Measurements from ENCODE around the gene ABCC10.

Gene ABCC10

DNA sequence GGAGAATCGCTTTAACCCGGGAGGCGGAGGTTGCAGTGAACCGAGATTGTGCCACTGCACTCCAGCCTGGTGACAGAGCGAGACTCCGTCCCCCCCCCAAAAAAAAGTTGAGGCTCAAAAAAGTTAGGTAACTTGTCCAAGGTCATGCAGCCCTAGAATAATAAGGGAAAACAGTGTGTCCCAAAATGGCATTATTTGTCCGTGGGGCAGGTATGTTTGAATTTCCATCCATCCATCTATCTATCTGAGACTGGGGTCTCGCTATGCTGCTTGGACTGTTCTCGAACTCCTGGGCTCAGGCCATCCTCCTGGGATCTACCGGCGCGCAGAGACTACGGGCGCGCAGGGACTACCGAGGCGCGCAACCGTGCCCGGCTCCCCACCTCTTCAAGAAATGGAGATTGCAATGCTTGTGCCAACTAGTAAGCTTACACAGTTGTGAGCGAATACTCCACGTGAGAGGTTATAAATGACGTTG, 374 bp upstream of the ABCC10 start:
- Histone ChIP-seq H3K9me3 (ENCODE audit: control insufficient read depth, low read length) (no peaks in the 10 kb centered on the region), H3K36me3 (ENCODE audit: control insufficient read depth, insufficient read depth, low read length) (peaks cover 8% of the 10 kb centered on the region), H3K27me3 (replicated peaks; ENCODE audit: control insufficient read depth, insufficient read depth, low read length, poor library complexity, severe bottlenecking) (no peaks in the 10 kb centered on the region), H3K4me1 (ENCODE audit: control insufficient read depth, insufficient read depth, low read length, poor library complexity, severe bottlenecking) (peaks cover 11% of the 10 kb centered on the region), H3K27ac (ENCODE audit: insufficient read depth, low read length, poor library complexity, severe bottlenecking) (peak overlapping the region; percentile 83), H3K4me3 (ENCODE audit: insufficient read depth, low read depth, low read length, poor library complexity, severe bottlenecking) (peak overlapping the region; percentile 78)
- DNase-seq, result no peak

- Histone ChIP-seq H3K36me3 (ENCODE audit: control insufficient read depth, insufficient read depth, low read length) (peaks cover 20% of the 10 kb centered on the region), H3K27me3 (replicated peaks; ENCODE audit: control insufficient read depth, insufficient read depth, low read length, poor library complexity, severe bottlenecking) (no peaks in the 10 kb centered on the region), H3K4me3 (ENCODE audit: insufficient read depth, low read depth, low read length, poor library complexity, severe bottlenecking) (peak overlapping the region; percentile 78), H3K27ac (ENCODE audit: insufficient read depth, low read length, poor library complexity, severe bottlenecking) (peak overlapping the region; percentile 83), H3K9me3 (ENCODE audit: control insufficient read depth, low read length) (no peaks in the 10 kb centered on the region), H3K4me1 (ENCODE audit: control insufficient read depth, insufficient read depth, low read length, poor library complexity, severe bottlenecking) (peaks cover 11% of the 10 kb centered on the region)
- no peak for DNase-seq
These were observed 800 bp downstream of the ABCC10 start for GRCh38 chr6:43428112-43428570.

DNA sequence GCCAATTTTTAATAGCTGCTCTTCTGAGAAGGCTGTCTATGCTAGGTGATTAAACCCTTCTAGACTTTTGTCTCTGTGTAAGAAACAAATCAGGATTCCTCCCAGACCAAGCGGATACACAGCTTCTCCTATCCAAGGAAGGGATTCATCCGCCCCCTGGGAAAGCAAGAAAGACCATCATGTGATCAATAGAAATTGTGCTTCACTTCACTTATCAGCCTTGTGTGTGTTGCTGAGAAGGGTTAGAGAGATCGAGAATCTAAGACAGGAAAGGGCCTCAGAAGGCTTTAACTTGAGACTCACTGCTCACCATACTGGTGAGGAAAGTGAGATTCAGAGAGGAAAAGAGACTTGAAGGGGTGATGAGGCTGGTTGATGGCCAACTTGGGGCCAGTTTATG, 1.5 kb downstream of the ABCC10 start:
- DNase-seq, result no peak
- Histone ChIP-seq H3K27ac (ENCODE audit: insufficient read depth, low read length, poor library complexity, severe bottlenecking) (peak overlapping the region; percentile 83), H3K9me3 (ENCODE audit: control insufficient read depth, low read length) (no peaks in the 10 kb centered on the region), H3K4me3 (ENCODE audit: insufficient read depth, low read depth, low read length, poor library complexity, severe bottlenecking) (peak overlapping the region; percentile 78), H3K27me3 (replicated peaks; ENCODE audit: control insufficient read depth, insufficient read depth, low read length, poor library complexity, severe bottlenecking) (no peaks in the 10 kb centered on the region), H3K36me3 (ENCODE audit: control insufficient read depth, insufficient read depth, low read length) (peaks cover 26% of the 10 kb centered on the region), H3K4me1 (ENCODE audit: control insufficient read depth, insufficient read depth, low read length, poor library complexity, severe bottlenecking) (peaks cover 11% of the 10 kb centered on the region)

DNA sequence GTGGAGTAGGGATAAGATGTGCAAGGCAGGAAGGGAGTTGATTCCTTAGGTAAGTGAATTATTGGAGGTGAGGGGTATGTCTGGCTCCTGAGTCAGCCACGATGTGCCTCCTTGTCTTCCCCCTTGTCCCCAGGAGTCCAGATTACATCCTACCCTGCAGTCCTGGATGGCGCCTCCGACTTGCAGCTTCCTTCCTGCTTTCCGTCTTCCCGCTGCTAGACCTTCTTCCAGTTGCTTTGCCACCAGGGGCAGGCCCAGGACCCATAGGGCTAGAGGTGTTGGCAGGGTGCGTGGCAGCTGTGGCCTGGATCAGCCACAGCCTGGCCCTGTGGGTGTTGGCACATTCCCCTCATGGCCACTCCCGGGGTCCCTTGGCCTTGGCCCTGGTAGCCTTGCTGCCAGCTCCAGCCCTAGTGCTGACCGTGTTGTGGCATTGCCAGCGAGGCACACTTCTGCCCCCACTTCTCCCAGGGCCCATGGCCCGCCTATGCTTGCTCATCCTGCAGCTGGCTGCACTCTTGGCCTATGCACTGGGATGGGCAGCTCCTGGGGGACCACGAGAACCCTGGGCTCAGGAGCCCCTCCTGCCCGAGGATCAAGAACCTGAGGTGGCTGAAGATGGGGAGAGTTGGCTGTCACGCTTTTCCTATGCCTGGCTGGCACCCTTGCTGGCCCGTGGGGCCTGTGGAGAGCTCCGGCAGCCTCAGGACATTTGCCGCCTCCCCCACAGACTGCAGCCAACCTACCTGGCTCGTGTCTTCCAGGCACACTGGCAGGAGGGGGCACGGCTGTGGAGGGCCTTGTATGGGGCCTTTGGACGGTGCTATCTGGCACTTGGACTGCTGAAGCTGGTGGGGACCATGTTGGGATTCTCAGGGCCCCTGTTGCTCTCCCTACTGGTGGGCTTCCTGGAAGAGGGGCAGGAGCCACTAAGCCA, 4.9 kb downstream of the ABCC10 start:
- no peaks in the 10 kb centered on the region for H3K27me3 ChIP-seq (replicated peaks; ENCODE audit: control insufficient read depth, insufficient read depth, low read length, poor library complexity, severe bottlenecking)
- no peak overlapping the region for H3K4me3 ChIP-seq (ENCODE audit: insufficient read depth, low read depth, low read length, poor library complexity, severe bottlenecking)
- DNase-seq, result no peak
- H3K27ac ChIP-seq (ENCODE audit: insufficient read depth, low read length, poor library complexity, severe bottlenecking), result no peak overlapping the region
- peaks cover 11% of the 10 kb centered on the region for H3K4me1 ChIP-seq (ENCODE audit: control insufficient read depth, insufficient read depth, low read length, poor library complexity, severe bottlenecking)
- no peaks in the 10 kb centered on the region for H3K9me3 ChIP-seq (ENCODE audit: control insufficient read depth, low read length)
- H3K36me3 ChIP-seq (ENCODE audit: control insufficient read depth, insufficient read depth, low read length), result peaks cover 44% of the 10 kb centered on the region

DNA sequence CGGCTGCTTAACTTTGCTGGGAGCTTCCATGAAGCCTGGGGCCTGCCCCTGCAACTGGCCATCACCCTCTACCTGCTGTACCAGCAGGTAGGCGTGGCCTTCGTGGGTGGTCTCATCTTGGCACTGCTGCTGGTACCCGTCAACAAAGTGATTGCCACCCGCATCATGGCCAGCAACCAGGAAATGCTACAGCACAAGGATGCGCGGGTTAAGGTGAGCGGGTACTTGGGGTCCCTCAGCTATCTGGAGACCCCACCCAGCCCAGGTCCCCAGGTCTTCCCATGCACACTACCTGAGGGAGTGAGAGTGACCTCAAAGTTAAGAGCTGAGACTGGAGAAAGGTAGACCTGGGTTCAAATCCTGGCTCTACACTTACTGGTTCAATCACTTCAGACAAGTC, 5.8 kb downstream of the ABCC10 start:
- Histone ChIP-seq H3K27ac (ENCODE audit: insufficient read depth, low read length, poor library complexity, severe bottlenecking) (no peak overlapping the region), H3K4me3 (ENCODE audit: insufficient read depth, low read depth, low read length, poor library complexity, severe bottlenecking) (no peak overlapping the region), H3K36me3 (ENCODE audit: control insufficient read depth, insufficient read depth, low read length) (peaks cover 46% of the 10 kb centered on the region), H3K9me3 (ENCODE audit: control insufficient read depth, low read length) (no peaks in the 10 kb centered on the region), H3K27me3 (replicated peaks; ENCODE audit: control insufficient read depth, insufficient read depth, low read length, poor library complexity, severe bottlenecking) (no peaks in the 10 kb centered on the region), H3K4me1 (ENCODE audit: control insufficient read depth, insufficient read depth, low read length, poor library complexity, severe bottlenecking) (peaks cover 11% of the 10 kb centered on the region)
- no peak for DNase-seq

- Histone ChIP-seq H3K27ac (ENCODE audit: insufficient read depth, low read length, poor library complexity, severe bottlenecking) (no peak overlapping the region), H3K27me3 (replicated peaks; ENCODE audit: control insufficient read depth, insufficient read depth, low read length, poor library complexity, severe bottlenecking) (no peaks in the 10 kb centered on the region), H3K36me3 (ENCODE audit: control insufficient read depth, insufficient read depth, low read length) (peaks cover 49% of the 10 kb centered on the region), H3K4me3 (ENCODE audit: insufficient read depth, low read depth, low read length, poor library complexity, severe bottlenecking) (no peak overlapping the region), H3K9me3 (ENCODE audit: control insufficient read depth, low read length) (no peaks in the 10 kb centered on the region), H3K4me1 (ENCODE audit: control insufficient read depth, insufficient read depth, low read length, poor library complexity, severe bottlenecking) (peaks cover 1% of the 10 kb centered on the region)
- no peak for DNase-seq
These were observed 6.9 kb downstream of the ABCC10 start for GRCh38 chr6:43434001-43434840.

DNA sequence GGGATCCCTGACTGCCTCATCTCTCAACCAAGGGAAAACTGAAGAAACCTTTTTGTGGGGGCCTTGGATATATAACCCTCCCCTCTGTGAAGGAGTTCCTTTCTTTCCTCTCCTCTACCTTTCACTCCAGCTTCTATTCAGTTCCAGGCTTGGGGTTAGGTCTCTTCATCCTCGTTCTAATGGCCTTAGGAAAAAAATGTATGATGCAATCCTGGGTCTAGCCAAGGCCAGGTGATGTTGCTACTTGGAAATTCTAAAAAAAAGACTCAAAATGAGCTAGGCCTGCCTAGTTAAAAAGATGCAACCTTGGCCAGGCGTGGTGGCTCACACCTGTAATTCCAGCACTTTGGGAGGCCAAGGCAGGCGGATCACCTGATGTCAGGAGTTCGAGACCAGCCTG, 7.6 kb downstream of the ABCC10 start:
- no peaks in the 10 kb centered on the region for H3K27me3 ChIP-seq (replicated peaks; ENCODE audit: control insufficient read depth, insufficient read depth, low read length, poor library complexity, severe bottlenecking)
- H3K27ac ChIP-seq (ENCODE audit: insufficient read depth, low read length, poor library complexity, severe bottlenecking), result no peak overlapping the region
- no peaks in the 10 kb centered on the region for H3K4me1 ChIP-seq (ENCODE audit: control insufficient read depth, insufficient read depth, low read length, poor library complexity, severe bottlenecking)
- no peak for DNase-seq
- no peak overlapping the region for H3K4me3 ChIP-seq (ENCODE audit: insufficient read depth, low read depth, low read length, poor library complexity, severe bottlenecking)
- no peaks in the 10 kb centered on the region for H3K9me3 ChIP-seq (ENCODE audit: control insufficient read depth, low read length)
- H3K36me3 ChIP-seq (ENCODE audit: control insufficient read depth, insufficient read depth, low read length), result peaks cover 49% of the 10 kb centered on the region

GRCh38 chr6:43435682-43436437, 8.5 kb downstream of the ABCC10 start:
- H3K27ac ChIP-seq (ENCODE audit: insufficient read depth, low read length, poor library complexity, severe bottlenecking), result no peak overlapping the region
- H3K4me3 ChIP-seq (ENCODE audit: insufficient read depth, low read depth, low read length, poor library complexity, severe bottlenecking), result no peak overlapping the region
- peaks cover 49% of the 10 kb centered on the region for H3K36me3 ChIP-seq (ENCODE audit: control insufficient read depth, insufficient read depth, low read length)
- no peaks in the 10 kb centered on the region for H3K27me3 ChIP-seq (replicated peaks; ENCODE audit: control insufficient read depth, insufficient read depth, low read length, poor library complexity, severe bottlenecking)
- no peak for DNase-seq
- no peaks in the 10 kb centered on the region for H3K4me1 ChIP-seq (ENCODE audit: control insufficient read depth, insufficient read depth, low read length, poor library complexity, severe bottlenecking)
- no peaks in the 10 kb centered on the region for H3K9me3 ChIP-seq (ENCODE audit: control insufficient read depth, low read length)

DNA sequence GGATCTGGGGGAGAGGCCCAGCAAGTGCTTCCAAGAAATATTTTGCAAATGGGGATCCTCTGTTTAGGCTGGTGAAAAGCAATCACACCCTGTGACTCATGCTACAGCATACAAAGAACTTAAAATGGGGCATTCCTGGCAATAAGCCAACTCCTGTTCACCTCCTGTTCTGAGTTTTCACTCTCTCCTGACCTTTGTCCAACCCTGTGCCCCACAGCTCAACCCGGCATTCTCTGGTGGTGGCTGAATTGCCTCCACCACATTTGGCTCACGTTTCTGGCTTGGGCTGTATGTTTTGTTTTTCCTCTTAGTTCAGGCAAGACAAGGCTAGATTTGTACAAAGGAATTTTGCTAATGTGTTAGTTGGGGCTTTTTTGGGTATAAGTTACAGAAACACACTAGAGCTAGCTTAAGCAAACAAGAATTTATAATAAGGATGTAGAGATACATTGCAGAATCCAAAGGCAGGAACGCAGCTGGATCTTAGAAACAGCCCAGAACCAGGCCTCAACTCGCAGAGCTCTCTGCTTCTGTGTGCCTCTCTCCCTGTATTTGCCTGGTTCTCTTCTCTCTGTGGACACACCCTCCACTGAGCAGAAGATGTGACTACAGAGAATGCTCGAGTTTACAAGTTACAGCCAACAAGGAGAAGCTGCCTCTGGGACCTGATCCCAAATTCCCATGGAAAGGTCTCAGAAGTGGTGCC, 9.4 kb downstream of the ABCC10 start:
- Histone ChIP-seq H3K36me3 (ENCODE audit: control insufficient read depth, insufficient read depth, low read length) (peaks cover 47% of the 10 kb centered on the region), H3K4me1 (ENCODE audit: control insufficient read depth, insufficient read depth, low read length, poor library complexity, severe bottlenecking) (no peaks in the 10 kb centered on the region), H3K9me3 (ENCODE audit: control insufficient read depth, low read length) (no peaks in the 10 kb centered on the region), H3K4me3 (ENCODE audit: insufficient read depth, low read depth, low read length, poor library complexity, severe bottlenecking) (no peak overlapping the region), H3K27ac (ENCODE audit: insufficient read depth, low read length, poor library complexity, severe bottlenecking) (no peak overlapping the region), H3K27me3 (replicated peaks; ENCODE audit: control insufficient read depth, insufficient read depth, low read length, poor library complexity, severe bottlenecking) (no peaks in the 10 kb centered on the region)
- no peak for DNase-seq
